Spinal cord (tissue), 10 donors: ENCODE measurements around the gene CUX1. TPM values are rescaled to one million over a fixed set of nuclear protein-coding genes. Genes with fewer than 3 reads are reported as not detected.
"Not testable (repeated sequence)": the region's sequence is repeated elsewhere in the genome, so short reads cannot be mapped to it uniquely, and the experiment has no call there.

Experiments used
- DNase-seq, 6 donors: peaks; one replicate each; pipeline versions ENCODE4 v3.0.0 to v3.0.0-alpha.2; 2013 to 2015; ENCODE audit warnings: low spot score in 6 of 6, low read depth in 4 of 6
- H3K27ac ChIP-seq: one replicate; pipeline ENCODE4 v1.5.1; 2013; ENCODE audit warnings: low read depth, low read length, control low read depth
- H3K27me3 ChIP-seq: one replicate; pipeline ENCODE4 v1.6.1; 2013; ENCODE audit warnings: low read length; ENCODE audit not compliant: control insufficient read depth, insufficient read depth
- H3K36me3 ChIP-seq: one replicate; pipeline ENCODE4 v1.6.1; 2013; ENCODE audit warnings: low read length; ENCODE audit not compliant: control insufficient read depth, insufficient read depth
- H3K4me1 ChIP-seq: one replicate; pipeline ENCODE4 v1.6.1; 2013; ENCODE audit warnings: low read length; ENCODE audit not compliant: control insufficient read depth, insufficient read depth
- H3K4me3 ChIP-seq: one replicate; pipeline ENCODE4 v1.5.1; 2013; ENCODE audit warnings: low read depth, low read length, control low read depth
- H3K9me3 ChIP-seq: one replicate; pipeline ENCODE4 v1.6.1; 2013; ENCODE audit warnings: low read length; ENCODE audit not compliant: control insufficient read depth, insufficient read depth
- WGBS: methylation state at CpG from one replicate; pipeline ENCODE4 v1.1.5; 2013; ENCODE audit warnings: missing lambda C conversion rate; ENCODE audit not compliant: insufficient coverage; 5-methylcytosine and 5-hydroxymethylcytosine counted together
- polyA plus RNA-seq, 2 donors: library from polyadenylated mRNA; unstranded; fragments of 120-200 nt; gene quantifications; one replicate each; pipeline ENCODE4 v1.2.1, GENCODE V29; 2013; ENCODE audit not compliant: insufficient read length in 2 of 2
- total RNA-seq, 2 donors: library from RNA; depleted of rRNA in 1 of 2; stranded (reverse); fragments of 120-200 nt in 1 of 2; fragments of >200 nt in 1 of 2; gene quantifications; one replicate each; pipeline versions ENCODE4 v1.2.3 to v1.2.4, GENCODE V29; 2013 to 2014
- donor health status: healthy.

Gene CUX1
- total and polyA plus RNA-seq, 4 donors = 45.1 to 111 (median 76.1) TPM

DNA sequence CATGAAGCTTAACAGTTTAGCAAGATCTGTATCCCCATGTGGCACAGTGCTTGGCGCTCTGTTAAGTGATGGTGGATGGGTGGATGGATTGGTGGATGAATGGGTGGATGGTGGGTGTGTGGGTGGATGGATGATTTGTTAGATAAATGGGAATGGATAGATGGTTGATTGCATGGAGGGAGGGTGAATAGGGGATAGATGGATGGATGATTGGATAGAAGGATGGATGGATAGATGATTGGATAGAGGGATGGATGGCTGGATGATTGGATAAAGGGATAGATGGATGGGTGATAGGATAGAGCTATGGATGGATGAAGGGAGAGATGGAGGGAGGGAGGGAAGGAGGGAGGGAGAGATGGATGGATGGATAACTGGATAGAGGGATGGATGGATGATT, 229.7 kb downstream of the CUX1 start:
- H3K4me3 ChIP-seq = no peak overlapping the region
- peaks cover 28% of the 10 kb centered on the region for H3K4me1 ChIP-seq
- no peaks in the 10 kb centered on the region for H3K27me3 ChIP-seq
- H3K36me3 ChIP-seq = no peaks in the 10 kb centered on the region
- WGBS = 93% methylated on average over 1 of the region's 1 CpG
- DNase-seq = no peak
- H3K9me3 ChIP-seq = no peaks in the 10 kb centered on the region
- no peak overlapping the region for H3K27ac ChIP-seq

DNA sequence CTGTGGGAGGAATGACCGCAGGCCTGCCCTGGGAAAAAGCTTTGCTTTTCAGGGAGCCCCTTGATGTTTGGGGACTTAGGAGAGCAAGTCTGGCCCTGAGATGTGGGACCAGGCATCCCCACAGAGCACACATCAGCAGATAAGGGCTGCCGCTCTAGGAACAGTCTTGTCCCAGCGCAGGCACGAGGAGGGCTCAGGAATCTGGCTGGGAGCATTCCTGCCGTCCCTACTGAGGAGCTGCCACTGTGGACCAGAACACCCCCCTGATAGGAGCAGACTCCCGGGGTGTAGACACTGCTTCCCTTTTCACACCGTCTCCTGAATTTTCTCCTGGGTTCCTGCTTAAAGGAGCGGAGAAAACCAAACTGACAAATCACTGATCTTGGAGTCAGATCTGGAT, 232.3 kb downstream of the CUX1 start:
- Histone ChIP-seq H3K4me3 (no peak overlapping the region), H3K27me3 (no peaks in the 10 kb centered on the region), H3K36me3 (no peaks in the 10 kb centered on the region), H3K9me3 (no peaks in the 10 kb centered on the region), H3K27ac (no peak overlapping the region), H3K4me1 (peaks cover 25% of the 10 kb centered on the region)
- 88% methylated on average over 7 of the region's 8 CpGs for WGBS
- DNase-seq = no peak

- Histone ChIP-seq H3K9me3 (no peaks in the 10 kb centered on the region), H3K36me3 (no peaks in the 10 kb centered on the region), H3K4me1 (peaks cover 15% of the 10 kb centered on the region), H3K27me3 (no peaks in the 10 kb centered on the region), H3K27ac (no peak overlapping the region), H3K4me3 (no peak overlapping the region)
- WGBS = 63% methylated on average over 7 of the region's 13 CpGs
- DNase-seq = no peak
Measured at GRCh38 chr7:102050864-102051460, 233.5 kb downstream of the CUX1 start.

GRCh38 chr7:102051736-102052135, 234.3 kb downstream of the CUX1 start:
- H3K27ac ChIP-seq, H3K27me3 ChIP-seq, H3K4me3 ChIP-seq, H3K4me1 ChIP-seq, DNase-seq, H3K9me3 ChIP-seq, H3K36me3 ChIP-seq: not testable (repeated sequence)
- WGBS = 94% methylated on average over 8 of the region's 10 CpGs

- no peaks in the 10 kb centered on the region for H3K27me3 ChIP-seq
- H3K36me3 ChIP-seq = no peaks in the 10 kb centered on the region
- H3K27ac ChIP-seq = no peak overlapping the region
- no peak for DNase-seq
- no peak overlapping the region for H3K4me3 ChIP-seq
- H3K4me1 ChIP-seq = peaks cover 6% of the 10 kb centered on the region
- peaks cover 2% of the 10 kb centered on the region for H3K9me3 ChIP-seq
- no CpG with 5 or more reads among the region's 2 CpGs for WGBS
Measured at GRCh38 chr7:102054158-102054557, 236.7 kb downstream of the CUX1 start.

- WGBS = 91% methylated on average over 1 of the region's 2 CpGs
- no peak for DNase-seq
- no peak overlapping the region for H3K27ac ChIP-seq
Measured at GRCh38 chr7:102055181-102055976, 238.0 kb downstream of the CUX1 start.

DNA sequence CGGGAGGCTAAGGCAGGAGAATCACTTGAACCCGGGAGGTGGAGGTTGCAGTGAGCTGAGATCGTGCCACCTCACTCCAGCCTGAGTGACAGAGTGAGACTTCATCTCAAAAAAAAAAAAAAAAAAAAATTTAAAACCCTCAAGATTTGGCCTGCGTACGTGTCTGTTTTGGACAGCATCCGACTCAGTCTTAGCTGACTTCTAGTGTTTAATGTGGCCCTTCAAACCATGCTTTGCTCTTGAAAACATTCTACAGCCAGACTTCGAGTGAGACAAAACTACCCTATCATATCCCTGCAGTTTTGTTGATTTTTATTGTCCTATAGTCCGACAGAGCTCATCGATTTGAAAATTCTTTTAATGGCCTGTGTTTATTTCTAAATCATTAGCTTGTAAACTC, 242.1 kb downstream of the CUX1 start:
- WGBS = 82% methylated on average over 3 of the region's 9 CpGs
- H3K27ac ChIP-seq = no peak overlapping the region
- H3K27me3 ChIP-seq = no peaks in the 10 kb centered on the region
- no peak for DNase-seq
- peaks cover 2% of the 10 kb centered on the region for H3K9me3 ChIP-seq
- H3K4me3 ChIP-seq = no peak overlapping the region
- H3K4me1 ChIP-seq = peaks cover 3% of the 10 kb centered on the region
- H3K36me3 ChIP-seq = no peaks in the 10 kb centered on the region

More at GRCh38 chr7:102055181-102055976, 238.0 kb downstream of the CUX1 start:
- Histone ChIP-seq H3K9me3 (peaks cover 2% of the 10 kb centered on the region), H3K4me1 (peaks cover 6% of the 10 kb centered on the region), H3K27me3 (no peaks in the 10 kb centered on the region), H3K4me3 (no peak overlapping the region), H3K36me3 (no peaks in the 10 kb centered on the region)

DNA sequence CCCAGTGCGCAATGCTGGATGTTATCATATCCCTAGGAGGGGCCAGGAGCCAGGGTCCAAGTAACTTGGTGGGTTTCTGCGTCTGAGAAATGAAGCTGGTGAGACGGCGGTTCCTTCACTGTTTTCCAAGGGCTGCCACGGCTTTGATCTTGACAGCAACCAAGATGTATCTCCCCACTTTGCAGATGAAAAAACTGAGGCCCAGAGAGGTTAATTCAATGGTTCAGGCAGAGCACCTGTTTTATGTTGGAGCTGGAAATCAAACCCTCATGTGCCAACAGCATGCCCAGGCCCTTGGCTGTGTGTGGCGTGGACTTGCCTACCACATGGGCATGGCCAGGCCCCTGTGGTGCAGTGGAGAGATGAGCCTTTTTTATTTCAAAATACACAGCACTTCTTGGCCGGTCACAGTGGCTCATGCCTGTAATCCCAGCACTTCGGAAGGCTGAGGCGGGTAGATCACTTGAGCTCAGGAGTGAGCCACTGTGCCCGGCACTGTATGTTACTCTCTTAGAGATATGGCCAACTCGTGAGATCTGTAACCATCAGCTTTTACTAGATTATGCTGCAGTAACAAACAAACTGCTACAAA, 244.0 kb downstream of the CUX1 start:
- Histone ChIP-seq H3K36me3 (peaks cover under 1% of the 10 kb centered on the region), H3K27ac (no peak overlapping the region), H3K4me1 (peaks cover 5% of the 10 kb centered on the region), H3K27me3 (no peaks in the 10 kb centered on the region), H3K4me3 (no peak overlapping the region), H3K9me3 (peaks cover under 1% of the 10 kb centered on the region)
- WGBS = 96% methylated on average over 10 of the region's 11 CpGs
- no peak for DNase-seq

- peaks cover 2% of the 10 kb centered on the region for H3K36me3 ChIP-seq
- WGBS = 84% methylated on average over 5 of the region's 8 CpGs
- no peak overlapping the region for H3K27ac ChIP-seq
- DNase-seq = no peak
- no peaks in the 10 kb centered on the region for H3K9me3 ChIP-seq
- H3K4me1 ChIP-seq = peaks cover 5% of the 10 kb centered on the region
- no peaks in the 10 kb centered on the region for H3K27me3 ChIP-seq
- no peak overlapping the region for H3K4me3 ChIP-seq
Measured at GRCh38 chr7:102061981-102062390, 244.6 kb downstream of the CUX1 start.
